GM18526 (cell line): ENCODE data around the gene DCAF11.

Source experiments
- POLR2A ChIP-seq: IDR thresholded peaks from 3 replicates; pipeline ENCODE4 v1.6.1; 2011; ENCODE audit not compliant: insufficient read length; ENCODE audit errors: extremely low read depth

Gene DCAF11

DNA sequence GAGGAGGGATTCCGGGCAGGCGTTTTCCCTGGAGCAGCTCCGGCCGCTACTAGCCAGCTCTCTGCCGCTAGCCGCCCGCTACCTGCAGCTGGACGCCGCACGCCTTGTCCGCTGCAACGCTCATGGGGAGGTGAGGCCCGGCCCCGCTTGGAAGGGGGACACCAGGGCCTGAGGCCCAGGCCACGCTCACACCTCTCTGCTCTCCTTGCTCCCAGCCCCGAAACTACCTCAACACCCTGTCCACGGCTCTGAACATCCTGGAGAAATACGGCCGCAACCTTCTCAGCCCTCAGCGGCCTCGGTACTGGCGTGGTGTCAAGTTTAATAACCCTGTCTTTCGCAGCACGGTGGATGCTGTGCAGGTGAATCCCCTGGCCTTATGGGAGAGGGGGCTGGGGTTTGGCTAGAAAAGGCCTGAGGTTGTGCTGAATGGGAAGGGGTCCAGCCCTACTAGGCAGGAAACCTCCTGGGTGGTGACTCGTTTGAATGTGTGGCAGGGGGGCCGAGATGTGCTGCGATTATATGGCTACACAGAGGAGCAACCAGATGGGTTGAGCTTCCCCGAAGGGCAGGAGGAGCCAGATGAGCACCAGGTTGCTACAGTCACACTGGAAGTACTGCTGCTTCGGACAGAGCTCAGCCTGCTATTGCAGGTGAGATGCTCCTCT is 33.3 kb downstream of the DCAF11 start:
- no peak for TF ChIP-seq POLR2A

DNA sequence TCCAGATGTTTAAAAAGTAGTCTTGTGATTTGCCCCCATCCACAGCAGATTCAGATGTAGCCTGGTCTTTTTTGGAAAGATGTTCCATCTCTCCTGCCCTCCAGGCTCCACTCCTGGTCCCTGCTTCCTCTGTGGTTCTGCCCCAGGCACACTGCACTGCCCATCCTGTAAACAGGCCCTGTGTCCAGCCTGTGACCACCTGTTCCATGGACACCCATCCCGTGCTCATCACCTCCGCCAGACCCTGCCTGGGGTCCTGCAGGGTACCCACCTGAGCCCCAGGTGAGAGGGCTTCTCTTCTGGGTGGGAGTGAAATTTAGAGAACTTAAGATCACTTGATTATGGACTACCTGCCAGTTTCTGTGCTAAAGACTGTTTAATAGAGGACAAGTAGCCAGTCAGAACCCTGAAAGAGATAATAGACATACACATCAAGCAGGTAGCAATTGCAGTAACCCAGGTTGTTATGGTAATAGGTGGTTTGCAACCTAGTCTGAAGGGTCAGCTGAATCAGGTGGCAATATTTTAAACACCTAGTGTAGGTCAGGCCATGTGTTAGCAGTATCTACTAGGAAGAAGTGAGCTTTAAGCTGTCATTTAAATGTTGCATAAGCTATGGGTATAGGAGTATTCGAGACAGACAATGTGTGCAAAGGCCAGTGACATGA is 34.9 kb downstream of the DCAF11 start:
- no peak for TF ChIP-seq POLR2A

DNA sequence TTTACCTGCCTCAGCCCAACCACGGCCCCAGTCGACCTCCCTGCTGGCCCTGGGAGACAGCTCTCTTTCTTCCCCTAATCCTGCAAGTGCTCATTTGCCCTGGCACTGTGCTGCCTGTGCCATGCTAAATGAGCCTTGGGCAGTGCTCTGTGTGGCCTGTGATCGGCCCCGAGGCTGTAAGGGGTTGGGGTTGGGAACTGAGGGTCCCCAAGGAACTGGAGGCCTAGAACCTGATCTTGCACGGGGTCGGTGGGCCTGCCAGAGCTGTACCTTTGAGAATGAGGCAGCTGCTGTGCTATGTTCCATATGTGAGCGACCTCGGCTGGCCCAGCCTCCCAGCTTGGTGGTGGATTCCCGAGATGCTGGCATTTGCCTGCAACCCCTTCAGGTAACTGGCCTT is 35.5 kb downstream of the DCAF11 start:
- no peak for TF ChIP-seq POLR2A

DNA sequence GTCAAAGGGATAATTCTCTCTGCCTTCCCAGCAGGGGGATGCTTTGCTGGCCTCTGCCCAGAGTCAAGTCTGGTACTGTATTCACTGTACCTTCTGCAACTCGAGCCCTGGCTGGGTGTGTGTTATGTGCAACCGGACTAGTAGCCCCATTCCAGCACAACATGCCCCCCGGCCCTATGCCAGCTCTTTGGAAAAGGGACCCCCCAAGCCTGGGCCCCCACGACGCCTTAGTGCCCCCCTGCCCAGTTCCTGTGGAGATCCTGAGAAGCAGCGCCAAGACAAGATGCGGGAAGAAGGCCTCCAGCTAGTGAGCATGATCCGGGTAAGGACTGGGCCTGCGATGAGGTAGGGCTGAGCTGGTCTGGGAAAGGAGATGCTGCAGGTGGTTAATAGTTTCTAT is 36.0 kb downstream of the DCAF11 start:
- TF ChIP-seq POLR2A, result no peak

DNA sequence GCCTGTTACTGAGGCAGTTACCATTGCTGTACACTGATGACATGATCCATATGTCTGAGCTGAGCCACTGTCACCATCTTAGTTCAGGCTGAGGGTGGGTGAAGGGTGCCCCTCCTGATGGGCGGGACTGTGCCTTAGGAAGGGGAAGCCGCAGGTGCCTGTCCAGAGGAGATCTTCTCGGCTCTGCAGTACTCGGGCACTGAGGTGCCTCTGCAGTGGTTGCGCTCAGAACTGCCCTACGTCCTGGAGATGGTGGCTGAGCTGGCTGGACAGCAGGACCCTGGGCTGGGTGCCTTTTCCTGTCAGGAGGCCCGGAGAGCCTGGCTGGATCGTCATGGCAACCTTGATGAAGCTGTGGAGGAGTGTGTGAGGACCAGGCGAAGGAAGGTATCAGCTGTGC is 36.4 kb downstream of the DCAF11 start:
- no peak for TF ChIP-seq POLR2A

DNA sequence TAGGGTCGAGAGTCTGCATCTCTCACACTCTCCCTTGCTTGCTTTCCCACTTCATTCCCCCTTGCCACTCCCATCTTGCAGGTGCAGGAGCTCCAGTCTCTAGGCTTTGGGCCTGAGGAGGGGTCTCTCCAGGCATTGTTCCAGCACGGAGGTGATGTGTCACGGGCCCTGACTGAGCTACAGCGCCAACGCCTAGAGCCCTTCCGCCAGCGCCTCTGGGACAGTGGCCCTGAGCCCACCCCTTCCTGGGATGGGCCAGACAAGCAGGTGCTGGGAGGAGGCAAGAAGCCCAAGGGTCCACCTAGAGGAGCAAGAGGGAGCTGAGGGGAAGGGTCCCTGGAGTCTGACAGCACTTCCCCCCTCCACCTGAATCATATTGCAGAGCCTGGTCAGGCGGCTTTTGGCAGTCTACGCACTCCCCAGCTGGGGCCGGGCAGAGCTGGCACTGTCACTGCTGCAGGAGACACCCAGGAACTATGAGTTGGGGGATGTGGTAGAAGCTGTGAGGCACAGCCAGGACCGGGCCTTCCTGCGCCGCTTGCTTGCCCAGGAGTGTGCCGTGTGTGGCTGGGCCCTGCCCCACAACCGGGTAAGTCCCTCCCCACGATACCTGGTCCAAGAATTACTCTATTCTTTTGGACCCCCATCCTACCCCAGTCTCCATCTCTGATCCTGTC is 37.0 kb downstream of the DCAF11 start:
- TF ChIP-seq POLR2A, result no peak

DNA sequence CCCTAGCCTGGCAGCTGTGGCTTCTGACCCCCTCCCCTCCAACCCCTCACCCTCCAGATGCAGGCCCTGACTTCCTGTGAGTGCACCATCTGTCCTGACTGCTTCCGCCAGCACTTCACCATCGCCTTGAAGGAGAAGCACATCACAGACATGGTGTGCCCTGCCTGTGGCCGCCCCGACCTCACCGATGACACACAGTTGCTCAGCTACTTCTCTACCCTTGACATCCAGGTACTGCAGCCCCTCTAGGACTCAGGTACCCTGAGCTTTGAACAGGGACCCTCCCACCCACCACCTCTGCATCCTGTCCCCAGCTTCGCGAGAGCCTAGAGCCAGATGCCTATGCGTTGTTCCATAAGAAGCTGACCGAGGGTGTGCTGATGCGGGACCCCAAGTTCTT is 40.5 kb downstream of the DCAF11 start:
- no peak for TF ChIP-seq POLR2A

DNA sequence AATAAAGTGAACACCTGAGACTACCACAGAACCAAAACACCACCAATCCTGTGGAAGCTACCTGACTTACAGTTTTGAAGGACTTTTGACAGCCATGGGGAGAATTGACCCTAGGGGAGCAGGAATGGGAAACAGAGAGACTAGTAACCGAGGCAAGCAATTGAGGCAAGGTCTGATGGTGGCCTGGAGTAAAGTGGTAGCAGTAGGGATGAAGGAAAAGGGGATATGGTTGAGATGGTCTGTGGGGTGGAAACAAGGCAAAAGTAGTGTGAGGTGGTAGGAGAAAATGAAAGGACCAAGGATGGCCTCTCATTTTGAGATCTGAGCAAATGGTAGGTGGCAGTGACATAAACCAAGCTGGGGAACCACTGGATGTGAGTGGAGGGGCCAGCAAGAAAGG is 42.3 kb downstream of the DCAF11 start:
- no peak for TF ChIP-seq POLR2A

DNA sequence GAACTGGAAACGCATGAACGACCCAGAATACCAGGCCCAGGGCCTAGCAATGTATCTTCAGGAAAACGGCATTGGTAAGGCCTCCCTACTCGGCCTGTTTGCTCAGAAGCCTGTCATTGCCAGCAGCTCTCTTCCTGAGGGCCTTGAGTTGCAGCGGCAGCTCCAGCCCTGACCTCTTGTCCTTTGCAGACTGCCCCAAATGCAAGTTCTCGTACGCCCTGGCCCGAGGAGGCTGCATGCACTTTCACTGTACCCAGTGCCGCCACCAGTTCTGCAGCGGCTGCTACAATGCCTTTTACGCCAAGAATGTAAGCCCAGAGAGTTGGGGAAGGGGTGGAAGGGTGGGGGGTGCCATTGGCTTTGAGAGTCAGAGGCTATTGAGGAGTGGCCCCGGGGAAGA is 42.8 kb downstream of the DCAF11 start:
- no peak for TF ChIP-seq POLR2A

DNA sequence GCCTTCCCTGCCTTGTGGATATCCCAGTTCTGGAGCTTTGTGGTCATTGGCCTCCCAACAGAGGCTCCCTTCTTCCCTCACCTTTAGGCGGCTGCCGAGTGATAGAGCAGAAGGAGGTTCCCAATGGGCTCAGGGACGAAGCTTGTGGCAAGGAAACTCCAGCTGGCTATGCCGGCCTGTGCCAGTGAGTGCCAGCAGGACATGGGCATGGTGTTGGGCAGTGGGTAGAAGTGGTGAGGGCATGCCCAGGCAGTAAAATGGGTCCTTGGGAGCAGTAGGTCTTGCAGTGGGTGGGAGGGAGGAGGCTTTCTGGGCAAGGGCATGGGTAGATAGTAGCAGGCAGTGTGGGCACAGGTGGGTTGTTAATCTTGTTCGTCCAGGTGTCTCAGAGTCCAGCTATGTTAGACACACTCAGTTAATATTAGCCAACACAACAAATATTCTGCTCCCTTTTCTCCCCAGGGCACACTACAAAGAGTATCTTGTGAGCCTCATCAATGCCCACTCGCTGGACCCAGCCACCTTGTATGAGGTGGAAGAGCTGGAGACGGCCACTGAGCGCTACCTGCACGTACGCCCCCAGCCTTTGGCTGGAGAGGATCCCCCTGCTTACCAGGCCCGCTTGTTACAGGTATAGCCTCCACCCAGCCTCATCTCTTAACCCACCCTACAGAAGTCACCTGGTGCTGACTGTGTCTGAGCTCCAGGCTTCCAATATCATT is 45.4 kb downstream of the DCAF11 start:
- no peak for TF ChIP-seq POLR2A

DNA sequence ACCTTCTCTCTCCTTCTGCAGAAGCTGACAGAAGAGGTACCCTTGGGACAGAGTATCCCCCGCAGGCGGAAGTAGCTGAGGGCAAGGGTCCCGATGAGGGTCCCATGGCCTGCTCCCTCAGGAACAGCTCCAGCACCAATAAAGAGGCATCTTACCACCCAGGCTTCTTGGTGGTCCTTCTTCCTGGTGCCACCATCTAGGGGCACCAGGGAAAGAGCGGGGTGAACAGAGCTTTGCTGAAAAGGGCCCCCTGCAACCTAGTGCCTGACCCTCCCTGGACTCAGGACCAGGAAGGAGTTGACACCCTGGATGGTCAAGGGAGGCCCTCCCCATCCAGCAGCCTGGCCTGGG is 45.9 kb downstream of the DCAF11 start:
- no peak for TF ChIP-seq POLR2A

DNA sequence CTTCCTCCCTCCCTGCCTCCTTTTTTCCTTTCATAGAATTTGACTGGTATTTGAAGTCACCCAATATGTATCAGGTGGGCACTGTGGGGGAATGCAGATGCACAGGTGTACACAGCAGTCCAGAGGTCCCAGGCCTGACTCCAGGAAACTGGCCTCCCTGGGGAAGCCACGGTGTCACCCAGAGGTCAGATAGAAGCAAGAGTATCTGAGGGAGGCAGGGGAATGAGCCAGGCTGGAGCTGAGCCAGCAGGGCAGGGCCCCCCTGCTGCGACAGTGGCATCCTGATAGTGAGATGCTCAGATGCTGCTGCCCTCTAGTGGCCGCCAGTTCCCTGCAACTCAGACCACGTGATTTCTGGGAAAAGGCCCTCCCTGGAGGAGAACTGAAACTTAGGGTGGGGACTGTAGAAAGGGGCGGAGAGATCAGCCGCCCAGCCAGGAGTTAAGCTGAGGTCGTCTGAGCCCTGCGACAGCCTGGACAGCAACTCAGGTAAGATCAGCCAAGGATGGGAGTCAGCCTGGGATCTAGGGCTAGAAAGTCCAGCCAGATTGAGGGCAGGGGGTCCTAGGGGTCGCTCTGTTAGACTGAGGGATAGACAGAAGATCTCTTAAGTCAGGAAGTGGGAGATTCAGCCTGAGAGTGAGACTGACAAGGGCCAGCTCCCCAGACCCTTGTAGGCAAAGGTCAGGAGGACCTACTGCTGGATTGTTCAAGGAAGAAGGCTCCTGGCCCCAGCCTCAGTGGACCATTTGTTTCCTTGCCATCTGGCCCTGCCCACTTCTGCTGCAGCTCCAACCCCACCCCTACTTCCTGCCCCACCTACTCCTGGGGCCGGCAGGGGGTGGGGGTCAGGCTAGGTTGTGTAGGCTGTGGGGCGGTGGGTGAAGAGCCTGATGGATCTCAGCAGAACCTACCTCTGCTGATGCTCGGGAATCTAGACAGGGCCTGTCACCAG is 46.5 kb downstream of the DCAF11 start, which contains the start of gene IRF9:
IRF9 (plus strand) TSS at position 416 of the 955 bp plus-strand sequence. CDS start 880 bp downstream, outside the sequence.
- TF ChIP-seq POLR2A, result peak; percentile 86

DNA sequence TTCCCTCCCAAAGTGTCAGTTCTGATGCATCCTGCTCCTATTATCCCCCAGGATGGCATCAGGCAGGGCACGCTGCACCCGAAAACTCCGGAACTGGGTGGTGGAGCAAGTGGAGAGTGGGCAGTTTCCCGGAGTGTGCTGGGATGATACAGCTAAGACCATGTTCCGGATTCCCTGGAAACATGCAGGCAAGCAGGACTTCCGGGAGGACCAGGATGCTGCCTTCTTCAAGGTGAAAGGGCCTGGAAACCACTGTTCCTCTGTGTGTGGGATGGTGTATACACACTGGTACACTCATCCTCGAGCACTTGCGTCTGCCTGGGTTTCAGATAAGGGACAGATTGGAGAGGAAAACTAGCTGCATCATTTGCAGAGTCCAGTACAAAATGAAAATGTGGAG is 47.5 kb downstream of the DCAF11 start:
- TF ChIP-seq POLR2A, result no peak

DNA sequence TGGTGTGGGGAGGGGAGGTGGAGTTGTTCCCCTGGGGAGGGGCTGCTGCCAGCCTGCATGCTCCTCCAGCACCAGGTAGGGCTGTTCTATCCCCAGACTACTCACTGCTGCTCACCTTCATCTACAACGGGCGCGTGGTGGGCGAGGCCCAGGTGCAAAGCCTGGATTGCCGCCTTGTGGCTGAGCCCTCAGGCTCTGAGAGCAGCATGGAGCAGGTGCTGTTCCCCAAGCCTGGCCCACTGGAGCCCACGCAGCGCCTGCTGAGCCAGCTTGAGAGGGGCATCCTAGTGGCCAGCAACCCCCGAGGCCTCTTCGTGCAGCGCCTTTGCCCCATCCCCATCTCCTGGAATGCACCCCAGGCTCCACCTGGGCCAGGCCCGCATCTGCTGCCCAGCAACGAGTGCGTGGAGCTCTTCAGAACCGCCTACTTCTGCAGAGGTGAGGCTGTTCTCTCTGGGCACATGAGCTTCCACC is 50.0 kb downstream of the DCAF11 start:
- TF ChIP-seq POLR2A, result peak; percentile 22
